Natural killer cell (primary cell): ENCODE data around the gene NGEF. TPM values are rescaled to one million over a fixed set of nuclear protein-coding genes. Genes with fewer than 3 reads are reported as not detected.

Source experiments
- ATAC-seq, 3 donors: fragments of 150-1000 bp in 2 of 3; fragments of 200-7000 bp in 1 of 3; cut with Tn5 transposase; 1 replicate in 1 of 3; 2 replicates in 2 of 3; pipeline ENCODE4 v1.10.0; 2021; ENCODE audit warnings: mild to moderate bottlenecking in 2 of 3, moderate library complexity in 2 of 3
- DNase-seq, 2 donors: peaks; one replicate each; pipeline versions ENCODE4 v3.0.0 to v3.0.0-alpha.2; 2013 to 2021; ENCODE audit warnings: mixed read lengths in 1 of 2
- H3K27ac ChIP-seq: one replicate; pipeline ENCODE4 v1.5.1; 2013; ENCODE audit warnings: mild to moderate bottlenecking, low read length
- H3K27me3 ChIP-seq: one replicate; pipeline ENCODE4 v1.6.1; 2013; ENCODE audit warnings: low read length; ENCODE audit not compliant: control insufficient read depth, insufficient read depth
- H3K36me3 ChIP-seq: one replicate; pipeline ENCODE4 v1.6.1; 2013; ENCODE audit warnings: low read length; ENCODE audit not compliant: control insufficient read depth, insufficient read depth
- H3K4me1 ChIP-seq: one replicate; pipeline ENCODE4 v1.6.1; 2013; ENCODE audit warnings: low read length; ENCODE audit not compliant: control insufficient read depth, insufficient read depth
- H3K4me3 ChIP-seq: one replicate; pipeline ENCODE4 v1.5.1; 2013; ENCODE audit warnings: low read length
- H3K9me3 ChIP-seq: one replicate; pipeline ENCODE4 v1.6.1; 2013; ENCODE audit warnings: low read length; ENCODE audit not compliant: control insufficient read depth, insufficient read depth
- H3K27ac Mint-ChIP-seq, 2 donors: one replicate each; pipeline ENCODE4 v1.8.0; 2022; ENCODE audit warnings: mild to moderate bottlenecking in 2 of 2, mixed read lengths in 2 of 2, moderate library complexity in 1 of 2
- H3K27me3 Mint-ChIP-seq, 2 donors: one replicate each; pipeline ENCODE4 v1.8.0; 2022; ENCODE audit warnings: low read depth in 2 of 2, mixed read lengths in 2 of 2
- H3K36me3 Mint-ChIP-seq: one replicate; pipeline ENCODE4 v1.8.0; 2022; ENCODE audit warnings: mixed read lengths
- H3K4me1 Mint-ChIP-seq, 2 donors: one replicate each; pipeline ENCODE4 v1.8.0; 2022; ENCODE audit warnings: mixed read lengths in 2 of 2
- H3K4me3 Mint-ChIP-seq: one replicate; pipeline ENCODE4 v1.8.0; 2022; ENCODE audit warnings: mild to moderate bottlenecking, moderate library complexity, mixed read lengths
- H3K9me3 Mint-ChIP-seq, 2 donors: one replicate each; pipeline ENCODE4 v1.8.0; 2022; ENCODE audit warnings: mixed read lengths in 2 of 2
- CTCF ChIP-seq: fragments of 200-600 bp; IDR thresholded peaks from one replicate; pipeline ENCODE4 v1.8.0; 2022; ENCODE audit warnings: antibody characterized with exemption
- WGBS: methylation state at CpG from one replicate; pipeline ENCODE4 v1.1.7; 2013; ENCODE audit warnings: missing lambda C conversion rate; ENCODE audit not compliant: insufficient coverage; 5-methylcytosine and 5-hydroxymethylcytosine counted together
- intact Hi-C: fragments of 100-400 bp; cut with micrococcal nuclease; formaldehyde crosslinking; loops from one replicate; pipeline ENCODE4 v1.14.2; 2022
- total RNA-seq, 4 donors: library from RNA; stranded (reverse); fragments of 120-200 nt in 1 of 4; gene quantifications; one replicate each; pipeline versions ENCODE4 v1.2.3 to v1.2.4, GENCODE V29; 2013 to 2022

The NGEF gene
- total RNA-seq, 3 donors from 2014 or later (not counting 1 experiment from before 2014, with no cell fraction given): not detected

- peaks cover 0 to 4% of the 10 kb centered on the region in 2 donors for H3K4me1 Mint-ChIP-seq
- TF ChIP-seq CTCF: no peak
- no peak overlapping the region for H3K4me3 Mint-ChIP-seq
- Histone ChIP-seq H3K9me3 (no peaks in the 10 kb centered on the region), H3K4me3 (no peak overlapping the region), H3K36me3 (no peaks in the 10 kb centered on the region), H3K27ac (no peak overlapping the region), H3K27me3 (no peaks in the 10 kb centered on the region), H3K4me1 (no peaks in the 10 kb centered on the region)
- 92% methylated on average over 27 of the region's 27 CpGs for WGBS
- H3K36me3 Mint-ChIP-seq: no peaks in the 10 kb centered on the region
- ATAC-seq: no peak
- no peaks in the 10 kb centered on the region for H3K9me3 Mint-ChIP-seq
- no peak for DNase-seq
- no peaks in the 10 kb centered on the region for H3K27me3 Mint-ChIP-seq
- H3K27ac Mint-ChIP-seq: no peak overlapping the region
- intact Hi-C loops: no loop called here
These were observed 18.8 kb upstream of the NGEF start for GRCh38 chr2:233031556-233032500.

GRCh38 chr2:233029321-233029720 lies 16.3 kb upstream of the NGEF start:
- Mint-ChIP-seq H3K4me3 (no peak overlapping the region), H3K27me3 (no peaks in the 10 kb centered on the region), H3K36me3 (no peaks in the 10 kb centered on the region), H3K4me1 (no peaks in the 10 kb centered on the region), H3K27ac (no peak overlapping the region), H3K9me3 (no peaks in the 10 kb centered on the region)
- no peaks in the 10 kb centered on the region for H3K9me3 ChIP-seq
- intact Hi-C loops: loop anchor here (10.0 kb wide), 1 partner anchor 425 kb away; no protein-coding TSS in a partner anchor
- DNase-seq: no peak
- no peaks in the 10 kb centered on the region for H3K4me1 ChIP-seq
- H3K27ac ChIP-seq: no peak overlapping the region
- no peak for TF ChIP-seq CTCF
- H3K27me3 ChIP-seq: no peaks in the 10 kb centered on the region
- H3K4me3 ChIP-seq: no peak overlapping the region
- ATAC-seq: no peak
- H3K36me3 ChIP-seq: no peaks in the 10 kb centered on the region
- 98% methylated on average over 8 of the region's 9 CpGs for WGBS

GRCh38 chr2:233026198-233026813 lies 13.2 kb upstream of the NGEF start:
- Mint-ChIP-seq H3K27ac (no peak overlapping the region), H3K36me3 (no peaks in the 10 kb centered on the region), H3K4me3 (no peak overlapping the region), H3K4me1 (no peaks in the 10 kb centered on the region), H3K27me3 (no peaks in the 10 kb centered on the region), H3K9me3 (no peaks in the 10 kb centered on the region)
- Histone ChIP-seq H3K36me3 (no peaks in the 10 kb centered on the region), H3K4me3 (no peak overlapping the region), H3K9me3 (no peaks in the 10 kb centered on the region), H3K27me3 (no peaks in the 10 kb centered on the region), H3K27ac (no peak overlapping the region), H3K4me1 (no peaks in the 10 kb centered on the region)
- 95% methylated on average over 4 of the region's 4 CpGs for WGBS
- TF ChIP-seq CTCF: no peak
- DNase-seq (no peak), ATAC-seq (no peak)
- intact Hi-C loops: loop anchor here (10.0 kb wide), 1 partner anchor 422 kb away; no protein-coding TSS in a partner anchor
